ENCODE data around the gene C16orf95. TPM values are rescaled to one million over a fixed set of nuclear protein-coding genes. Genes with fewer than 3 reads are reported as not detected.

C16orf95 gene
- total RNA-seq, 1 donor from 2014 or later = 4.8 TPM

DNA sequence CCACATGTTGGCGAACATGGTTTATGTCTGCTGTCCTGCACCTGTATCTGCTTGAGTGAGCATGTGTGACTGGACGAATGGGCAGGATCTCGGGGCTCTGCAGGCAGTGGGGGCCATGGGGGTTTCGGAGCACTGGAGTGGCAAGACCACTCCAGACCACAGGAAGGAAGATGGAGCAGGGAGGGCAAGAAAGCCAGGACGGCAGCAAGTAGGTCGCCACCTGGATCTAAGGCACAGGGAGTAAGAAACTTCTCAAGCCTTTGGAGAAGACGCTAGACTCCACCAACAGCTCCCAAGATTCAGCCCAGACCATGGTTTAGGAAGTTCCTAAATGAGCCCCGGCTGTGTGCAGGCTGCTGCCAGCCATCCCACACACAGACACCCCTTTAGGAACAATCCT is 32.8 kb upstream of the C16orf95 start:
- no peaks in the 10 kb centered on the region for H3K36me3 ChIP-seq
- H3K9me3 ChIP-seq (ENCODE audit: low read depth) = no peaks in the 10 kb centered on the region
- H3K4me2 ChIP-seq = no peak overlapping the region
- Mint-ChIP-seq H3K27me3 (ENCODE audit: insufficient read depth, low read depth) (no peaks in the 10 kb centered on the region), H3K9me3 (no peaks in the 10 kb centered on the region), H3K4me3 (no peak overlapping the region), H3K4me1 (peaks cover 42% of the 10 kb centered on the region), H3K36me3 (peaks cover 2% of the 10 kb centered on the region), H3K27ac (peak overlapping the region; percentile 44)
- H3F3A ChIP-seq (ENCODE audit: low read depth) = peaks cover 11% of the 10 kb centered on the region
- TF ChIP-seq, protein P1, sequence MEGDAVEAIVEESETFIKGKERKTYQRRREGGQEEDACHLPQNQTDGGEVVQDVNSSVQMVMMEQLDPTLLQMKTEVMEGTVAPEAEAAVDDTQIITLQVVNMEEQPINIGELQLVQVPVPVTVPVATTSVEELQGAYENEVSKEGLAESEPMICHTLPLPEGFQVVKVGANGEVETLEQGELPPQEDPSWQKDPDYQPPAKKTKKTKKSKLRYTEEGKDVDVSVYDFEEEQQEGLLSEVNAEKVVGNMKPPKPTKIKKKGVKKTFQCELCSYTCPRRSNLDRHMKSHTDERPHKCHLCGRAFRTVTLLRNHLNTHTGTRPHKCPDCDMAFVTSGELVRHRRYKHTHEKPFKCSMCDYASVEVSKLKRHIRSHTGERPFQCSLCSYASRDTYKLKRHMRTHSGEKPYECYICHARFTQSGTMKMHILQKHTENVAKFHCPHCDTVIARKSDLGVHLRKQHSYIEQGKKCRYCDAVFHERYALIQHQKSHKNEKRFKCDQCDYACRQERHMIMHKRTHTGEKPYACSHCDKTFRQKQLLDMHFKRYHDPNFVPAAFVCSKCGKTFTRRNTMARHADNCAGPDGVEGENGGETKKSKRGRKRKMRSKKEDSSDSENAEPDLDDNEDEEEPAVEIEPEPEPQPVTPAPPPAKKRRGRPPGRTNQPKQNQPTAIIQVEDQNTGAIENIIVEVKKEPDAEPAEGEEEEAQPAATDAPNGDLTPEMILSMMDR (IDR thresholded peaks at IDR 0.05) = no peak
- TF ChIP-seq EZH2 (IDR thresholded peaks at IDR 0.05) (no peak), EZH2phosphoT487 (IDR thresholded peaks at IDR 0.05) (no peak)
- H3K79me2 ChIP-seq (ENCODE audit: low read depth) = no peaks in the 10 kb centered on the region
- no peak overlapping the region for H3K27ac ChIP-seq
- no peak overlapping the region for H2AFZ ChIP-seq (replicated peaks)
- H3K9ac ChIP-seq = no peak overlapping the region
- no peak for DNase-seq (ENCODE audit: low spot score)
- peaks cover 16% of the 10 kb centered on the region for H3K4me1 ChIP-seq
- no peak overlapping the region for H3K4me3 ChIP-seq
- H3K27me3 ChIP-seq = no peaks in the 10 kb centered on the region
- peaks cover 7% of the 10 kb centered on the region for H4K20me1 ChIP-seq (ENCODE audit: low read depth)

DNA sequence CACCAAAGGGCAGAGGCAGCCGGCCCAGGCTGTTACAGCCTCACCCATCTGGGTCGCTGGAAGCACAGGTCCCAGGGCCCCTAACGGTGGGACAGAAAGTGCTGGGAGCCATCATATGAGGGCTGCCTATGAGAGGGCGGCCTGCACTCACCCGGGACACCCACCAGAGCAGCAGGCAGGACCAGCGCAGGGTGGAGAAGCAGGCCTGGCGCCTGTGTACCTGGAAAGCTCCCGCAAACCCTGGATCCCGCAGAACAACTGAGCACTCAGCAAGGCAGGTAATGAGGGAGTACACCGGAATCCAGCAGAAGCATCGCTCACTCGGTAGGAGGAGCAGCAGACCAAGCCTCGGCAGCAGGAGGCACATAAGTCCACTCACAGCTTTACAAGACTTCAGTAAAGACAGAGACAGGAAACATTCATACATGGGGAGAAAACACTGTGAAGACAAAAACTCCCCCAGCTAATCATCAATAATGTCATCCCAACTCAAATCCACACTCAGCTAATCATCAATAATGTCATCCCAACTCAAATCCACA is 31.5 kb upstream of the C16orf95 start:
- Histone ChIP-seq H3F3A (ENCODE audit: low read depth) (peaks cover 11% of the 10 kb centered on the region), H3K9ac (no peak overlapping the region), H3K4me1 (peaks cover 26% of the 10 kb centered on the region), H3K36me3 (no peaks in the 10 kb centered on the region), H4K20me1 (ENCODE audit: low read depth) (peaks cover 11% of the 10 kb centered on the region), H2AFZ (replicated peaks) (no peak overlapping the region), H3K79me2 (ENCODE audit: low read depth) (no peaks in the 10 kb centered on the region), H3K4me2 (no peak overlapping the region), H3K27ac (no peak overlapping the region), H3K27me3 (no peaks in the 10 kb centered on the region), H3K9me3 (ENCODE audit: low read depth) (no peaks in the 10 kb centered on the region), H3K4me3 (no peak overlapping the region)
- peaks cover 2% of the 10 kb centered on the region for H3K36me3 Mint-ChIP-seq
- no peak for DNase-seq (ENCODE audit: low spot score)
- no peak overlapping the region for H3K27ac Mint-ChIP-seq
- H3K9me3 Mint-ChIP-seq = no peaks in the 10 kb centered on the region
- H3K4me1 Mint-ChIP-seq = peaks cover 49% of the 10 kb centered on the region
- H3K27me3 Mint-ChIP-seq (ENCODE audit: insufficient read depth, low read depth) = peaks cover 4% of the 10 kb centered on the region
- no peak overlapping the region for H3K4me3 Mint-ChIP-seq
- TF ChIP-seq, protein P1 (IDR thresholded peaks at IDR 0.05) = no peak
- TF ChIP-seq EZH2 (IDR thresholded peaks at IDR 0.05) = no peak
- TF ChIP-seq EZH2phosphoT487 (IDR thresholded peaks at IDR 0.05) = no peak

DNA sequence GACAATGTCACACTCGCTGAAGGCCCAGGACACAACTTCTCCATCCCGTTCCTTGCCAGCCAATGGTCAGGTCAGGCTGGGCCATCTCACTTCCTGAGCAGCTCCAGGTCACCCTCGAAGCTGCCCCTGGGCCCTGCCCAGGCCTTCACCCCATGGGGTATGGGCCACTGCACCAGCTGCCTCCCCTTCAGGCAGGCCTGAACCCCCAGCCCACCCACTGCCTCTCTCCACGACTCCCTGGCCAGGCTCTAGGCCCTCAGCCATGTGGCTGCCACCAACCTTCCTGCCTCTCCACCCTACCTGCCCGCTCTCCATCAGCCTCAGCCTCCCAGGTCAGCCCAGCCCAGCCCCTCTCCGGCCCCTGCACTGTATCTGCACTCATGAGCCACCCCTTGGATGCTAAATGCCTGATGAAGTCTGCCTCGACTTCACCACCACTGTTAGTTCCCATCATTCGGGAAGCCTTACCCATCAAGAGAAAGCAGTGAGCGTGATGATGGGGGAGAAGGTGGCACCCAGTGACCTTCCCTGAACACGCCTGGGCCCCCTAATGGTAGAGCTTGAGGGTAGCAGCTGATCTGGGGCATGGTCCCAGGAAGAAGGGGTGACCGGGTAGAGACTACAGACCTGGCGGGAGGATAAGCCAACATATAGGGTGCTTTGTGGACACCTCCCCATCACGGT is 30.9 kb upstream of the C16orf95 start:
- H3K9me3 ChIP-seq (ENCODE audit: low read depth) = no peaks in the 10 kb centered on the region
- H3K36me3 ChIP-seq = no peaks in the 10 kb centered on the region
- Mint-ChIP-seq H3K36me3 (peaks cover under 1% of the 10 kb centered on the region), H3K27ac (no peak overlapping the region), H3K4me1 (peaks cover 51% of the 10 kb centered on the region), H3K27me3 (ENCODE audit: insufficient read depth, low read depth) (peaks cover 5% of the 10 kb centered on the region), H3K4me3 (no peak overlapping the region), H3K9me3 (no peaks in the 10 kb centered on the region)
- H3K4me2 ChIP-seq = no peak overlapping the region
- H3K4me1 ChIP-seq = peaks cover 32% of the 10 kb centered on the region
- no peak overlapping the region for H2AFZ ChIP-seq (replicated peaks)
- peaks cover 11% of the 10 kb centered on the region for H3F3A ChIP-seq (ENCODE audit: low read depth)
- no peak overlapping the region for H3K9ac ChIP-seq
- no peak overlapping the region for H3K4me3 ChIP-seq
- TF ChIP-seq EZH2phosphoT487 (IDR thresholded peaks at IDR 0.05) (no peak), EZH2 (IDR thresholded peaks at IDR 0.05) (no peak)
- H3K27me3 ChIP-seq = no peaks in the 10 kb centered on the region
- no peaks in the 10 kb centered on the region for H3K79me2 ChIP-seq (ENCODE audit: low read depth)
- no peak for DNase-seq (ENCODE audit: low spot score)
- H4K20me1 ChIP-seq (ENCODE audit: low read depth) = peaks cover 8% of the 10 kb centered on the region
- no peak overlapping the region for H3K27ac ChIP-seq

DNA sequence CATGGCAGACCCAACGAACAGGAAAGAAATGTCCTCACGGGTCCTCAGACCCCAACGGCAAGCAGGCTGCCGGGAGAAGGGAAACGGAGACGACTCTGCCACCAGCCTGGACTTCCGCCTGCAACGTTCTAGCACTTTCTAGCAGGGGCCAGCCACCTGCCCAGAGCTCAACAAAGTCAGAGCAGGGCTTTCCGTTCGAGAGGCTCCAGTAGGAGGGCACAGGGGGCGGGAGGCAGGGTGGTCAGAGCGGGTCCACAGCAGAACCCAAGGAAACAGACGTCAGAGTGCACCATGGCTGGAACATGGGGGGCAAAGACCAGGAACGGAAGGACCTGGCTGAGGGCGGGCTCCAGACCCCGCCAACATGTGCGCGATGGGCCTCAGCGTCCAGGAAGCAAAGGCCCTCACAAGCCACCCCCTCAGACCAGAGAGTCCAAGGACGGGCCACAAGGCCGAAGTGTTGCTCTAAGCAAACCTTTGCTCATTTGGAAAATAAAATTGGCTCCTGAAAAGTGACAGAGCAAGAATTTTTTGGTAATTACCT is 29.4 kb upstream of the C16orf95 start:
- no peak for DNase-seq (ENCODE audit: low spot score)
- TF ChIP-seq, protein P1 (IDR thresholded peaks at IDR 0.05) = no peak
- no peak for TF ChIP-seq EZH2 (IDR thresholded peaks at IDR 0.05)
- TF ChIP-seq EZH2phosphoT487 (IDR thresholded peaks at IDR 0.05) = no peak
- Mint-ChIP-seq H3K4me1 (peaks cover 51% of the 10 kb centered on the region), H3K36me3 (peaks cover 6% of the 10 kb centered on the region), H3K27me3 (ENCODE audit: insufficient read depth, low read depth) (peaks cover 6% of the 10 kb centered on the region), H3K9me3 (no peaks in the 10 kb centered on the region), H3K27ac (peak overlapping the region; percentile 83), H3K4me3 (no peak overlapping the region)
- Histone ChIP-seq H3K4me3 (no peak overlapping the region), H3K9me3 (ENCODE audit: low read depth) (no peaks in the 10 kb centered on the region), H3K79me2 (ENCODE audit: low read depth) (no peaks in the 10 kb centered on the region), H3K27me3 (no peaks in the 10 kb centered on the region), H3K36me3 (no peaks in the 10 kb centered on the region), H2AFZ (replicated peaks) (no peak overlapping the region), H3K4me1 (peaks cover 35% of the 10 kb centered on the region), H3K4me2 (no peak overlapping the region), H3K27ac (peak overlapping the region; percentile 74), H3F3A (ENCODE audit: low read depth) (peaks cover 11% of the 10 kb centered on the region), H3K9ac (no peak overlapping the region), H4K20me1 (ENCODE audit: low read depth) (peaks cover 6% of the 10 kb centered on the region)
